H1 (cell line): Measurements from ENCODE around the gene DISP3. TPM values are rescaled to one million over a fixed set of nuclear protein-coding genes. Genes with fewer than 3 reads are reported as not detected.

Experiments used
- CTCF ChIA-PET: fragments of 300-600 bp; sonication (Branson Sonifier 250); formaldehyde crosslinking; loops from one replicate; lab custom pipeline; 2021; ENCODE audit not compliant: partially characterized antibody; lab: Charles Lee
- POLR2A ChIA-PET: fragments of 300-600 bp; sonication (Branson Sonifier 250); formaldehyde crosslinking; loops from one replicate; lab custom pipeline; 2021; ENCODE audit warnings: inconsistent platforms; ENCODE audit not compliant: partially characterized antibody; lab: Charles Lee
- DNase-seq, 2 experiments: peaks; one replicate each; pipeline versions ENCODE4 v3.0.0 to v3.0.0-alpha.2; 2010 to 2022; ENCODE audit warnings: low spot score in 2 of 2, low read depth in 1 of 2, mixed read lengths in 1 of 2
- FAIRE-seq: peaks from 2 replicates; lab custom pipeline; 2011; peaks lifted over from hg19 to GRCh38; lab: Jason Lieb, UNC
- H2AFZ ChIP-seq: 2 replicates; pipeline ENCODE4 v1.8.1; 2012; ENCODE audit warnings: low read length, inconsistent platforms
- H2AK5ac ChIP-seq: 2 replicates; pipeline ENCODE4 v1.6.1; 2013; ENCODE audit warnings: low read depth, low read length
- H2BK120ac ChIP-seq: replicated peaks from 2 replicates; pipeline ENCODE3; 2013; ENCODE audit warnings: low read depth, low read length, inconsistent platforms
- H2BK12ac ChIP-seq: 2 replicates; pipeline ENCODE4 v1.6.1; 2013; ENCODE audit warnings: low read depth, low read length
- H2BK15ac ChIP-seq: 2 replicates; pipeline ENCODE4 v1.6.1; 2013; ENCODE audit warnings: low read length
- H2BK20ac ChIP-seq: 2 replicates; pipeline ENCODE4 v1.6.1; 2013; ENCODE audit warnings: low read length
- H2BK5ac ChIP-seq: 2 replicates; pipeline ENCODE4 v1.6.1; 2013; ENCODE audit warnings: low read depth, low read length
- H3K14ac ChIP-seq: 2 replicates; pipeline ENCODE4 v1.6.1; 2013; ENCODE audit warnings: inconsistent platforms; ENCODE audit not compliant: insufficient read length
- H3K18ac ChIP-seq: 2 replicates; pipeline ENCODE4 v1.6.1; 2013; ENCODE audit warnings: low read length; ENCODE audit errors: extremely low read depth
- H3K23ac ChIP-seq: 2 replicates; pipeline ENCODE4 v1.6.1; 2013; ENCODE audit warnings: inconsistent platforms; ENCODE audit not compliant: insufficient read length
- H3K23me2 ChIP-seq: 2 replicates; pipeline ENCODE4 v1.6.1; 2013; ENCODE audit warnings: low read depth, low read length
- H3K27ac ChIP-seq: 2 replicates; pipeline ENCODE4 v1.6.1; 2011; ENCODE audit warnings: low read depth, low read length, inconsistent platforms
- H3K27me3 ChIP-seq, 4 experiments: replicated peaks in 1 of 4; 1 replicate in 1 of 4; 2 replicates in 3 of 4; pipeline versions ENCODE4 v1.6.1 to v1.8.1; 2011 to 2013; ENCODE audit warnings: low read length in 3 of 4, mild to moderate bottlenecking in 3 of 4, inconsistent platforms in 2 of 4, mixed read lengths in 2 of 4, moderate library complexity in 1 of 4; ENCODE audit not compliant: control insufficient read depth in 3 of 4, insufficient read depth in 3 of 4; ENCODE audit errors: extremely low read depth in 1 of 4
- H3K36me3 ChIP-seq, 4 experiments: 2 replicates each; pipeline versions ENCODE4 v1.6.1 to v1.8.1; 2011 to 2013; ENCODE audit warnings: mild to moderate bottlenecking in 4 of 4, low read length in 3 of 4, moderate library complexity in 2 of 4, control low read depth in 1 of 4, inconsistent platforms in 1 of 4; ENCODE audit not compliant: insufficient read depth in 4 of 4, control insufficient read depth in 2 of 4
- H3K4ac ChIP-seq: replicated peaks from 2 replicates; pipeline ENCODE3; 2013; ENCODE audit warnings: low read length, low read depth, mixed read lengths, inconsistent platforms; ENCODE audit not compliant: insufficient read length
- H3K4me1 ChIP-seq, 4 experiments: replicated peaks in 1 of 4; 1 replicate in 1 of 4; 2 replicates in 3 of 4; pipeline versions ENCODE4 v1.6.1 to v1.8.1; 2011 to 2013; ENCODE audit warnings: low read length in 3 of 4, inconsistent platforms in 2 of 4, mixed read lengths in 1 of 4; ENCODE audit not compliant: insufficient read depth in 4 of 4, control insufficient read depth in 3 of 4
- H3K4me2 ChIP-seq, 2 experiments: 2 replicates each; pipeline versions ENCODE4 v1.6.1 to v1.8.1; 2011 to 2013; ENCODE audit warnings: low read depth in 2 of 2, low read length in 2 of 2, control low read depth in 1 of 2, inconsistent platforms in 1 of 2, mild to moderate bottlenecking in 1 of 2; ENCODE audit not compliant: insufficient read depth in 1 of 2
- H3K4me3 ChIP-seq, 4 experiments: fragments of 200-600, 300-600 bp in 1 of 4; sonication (generic), shearing (Covaris generic), sonication (Bioruptor Twin) in 1 of 4; 2 replicates each; pipeline versions ENCODE4 v1.5.1 to v1.8.1; 2011 to 2016; ENCODE audit warnings: low read length in 4 of 4, low read depth in 3 of 4, control low read depth in 2 of 4, inconsistent platforms in 2 of 4, mild to moderate bottlenecking in 2 of 4, mixed read lengths in 1 of 4, moderate library complexity in 1 of 4; ENCODE audit not compliant: insufficient read depth in 2 of 4; ENCODE audit errors: extremely low read depth in 1 of 4
- H3K56ac ChIP-seq: replicated peaks from 2 replicates; pipeline ENCODE3; 2013; ENCODE audit warnings: low read depth, mild to moderate bottlenecking, mixed read lengths, low read length, inconsistent platforms; ENCODE audit not compliant: insufficient read length
- H3K79me1 ChIP-seq: 2 replicates; pipeline ENCODE4 v1.6.1; 2013; ENCODE audit warnings: low read depth, low read length, control low read depth
- H3K79me2 ChIP-seq, 2 experiments: 2 replicates each; pipeline versions ENCODE4 v1.6.1 to v1.8.1; 2012 to 2013; ENCODE audit warnings: low read length in 2 of 2, mild to moderate bottlenecking in 2 of 2, inconsistent platforms in 1 of 2; ENCODE audit not compliant: insufficient read depth in 2 of 2, control insufficient read depth in 1 of 2
- H3K9ac ChIP-seq, 4 experiments: replicated peaks in 1 of 4; 1 replicate in 1 of 4; 2 replicates in 3 of 4; pipeline versions ENCODE4 v1.6.1 to v1.8.1; 2011 to 2013; ENCODE audit warnings: low read depth in 3 of 4, low read length in 3 of 4, control low read depth in 2 of 4, mild to moderate bottlenecking in 2 of 4, moderate library complexity in 2 of 4, inconsistent platforms in 1 of 4; ENCODE audit errors: extremely low read depth in 1 of 4
- H3K9me3 ChIP-seq, 2 experiments: 2 replicates each; pipeline versions ENCODE4 v1.6.1 to v1.8.1; 2012 to 2013; ENCODE audit warnings: mild to moderate bottlenecking in 2 of 2, moderate library complexity in 2 of 2, control low read depth in 1 of 2, inconsistent platforms in 1 of 2, low read depth in 1 of 2, low read length in 1 of 2, mixed read lengths in 1 of 2; ENCODE audit not compliant: insufficient read depth in 2 of 2
- H4K20me1 ChIP-seq, 2 experiments: replicated peaks in 1 of 2; 2 replicates each; pipeline versions ENCODE3 to v1.8.1; 2011 to 2013; ENCODE audit warnings: inconsistent platforms in 2 of 2, low read length in 2 of 2, mild to moderate bottlenecking in 1 of 2; ENCODE audit not compliant: insufficient read depth in 2 of 2, control insufficient read depth in 1 of 2
- H4K5ac ChIP-seq: 2 replicates; pipeline ENCODE4 v1.6.1; 2013; ENCODE audit warnings: low read length, low read depth, mixed read lengths, inconsistent platforms; ENCODE audit not compliant: insufficient read length
- H4K8ac ChIP-seq: 2 replicates; pipeline ENCODE4 v1.8.0; 2013; ENCODE audit warnings: mild to moderate bottlenecking, moderate library complexity, low read length, inconsistent platforms; ENCODE audit not compliant: insufficient read depth; ENCODE audit errors: extremely low read depth
- H4K91ac ChIP-seq: replicated peaks from 2 replicates; pipeline ENCODE3; 2013; ENCODE audit warnings: low read length, mixed read lengths, inconsistent platforms; ENCODE audit not compliant: insufficient read length
- ATF2 ChIP-seq: IDR thresholded peaks from 2 replicates; pipeline ENCODE4 v1.6.1; 2012; ENCODE audit warnings: low read length, inconsistent platforms
- ATF3 ChIP-seq: IDR thresholded peaks from 2 replicates; pipeline ENCODE4 v1.6.1; 2011; ENCODE audit warnings: low read depth, mild to moderate bottlenecking, low read length; ENCODE audit not compliant: insufficient read depth
- CBX5 ChIP-seq: fragments of 300-800, 300-1000 bp; sonication (generic); IDR thresholded peaks from 2 replicates; pipeline ENCODE4 v1.7.1; 2016; ENCODE audit warnings: antibody characterized with exemption, low read length, low read depth
- RBBP5 ChIP-seq: IDR thresholded peaks from 2 replicates; pipeline ENCODE4 v1.7.1; 2012; ENCODE audit warnings: low read depth, mild to moderate bottlenecking, inconsistent platforms, low read length, moderate library complexity, borderline replicate concordance
- SP4 ChIP-seq: IDR thresholded peaks from 2 replicates; pipeline ENCODE4 v1.6.1; 2012; ENCODE audit warnings: low read length, inconsistent platforms
- SUZ12 ChIP-seq: fragments of 200-600 bp; sonication (generic); IDR thresholded peaks from 2 replicates; pipeline ENCODE4 v1.6.1; 2012; ENCODE audit warnings: mild to moderate bottlenecking, inconsistent platforms, low read length, moderate library complexity, mixed read lengths
- TCF12 ChIP-seq: IDR thresholded peaks from 2 replicates; pipeline ENCODE4 v1.6.1; 2011; ENCODE audit warnings: low read depth, mild to moderate bottlenecking, low read length
- WGBS, 2 experiments: shearing (Covaris generic) in 1 of 2; methylation state at CpG; one replicate each; pipeline versions ENCODE4 v1.1.6 to v1.1.7; 2013 to 2015; ENCODE audit warnings: low lambda C conversion rate in 2 of 2, mixed read lengths in 2 of 2, inconsistent platforms in 1 of 2, low coverage in 1 of 2, missing lambda C conversion rate in 1 of 2; ENCODE audit not compliant: insufficient replicate concordance in 2 of 2, insufficient coverage in 1 of 2, insufficient read length in 1 of 2; ENCODE audit errors: extremely low coverage in 1 of 2, missing lambda C conversion rate in 1 of 2; 5-methylcytosine and 5-hydroxymethylcytosine counted together
- polyA plus RNA-seq, 7 experiments: library from polyadenylated mRNA; depleted of rRNA in 3 of 7; stranded (reverse) in 5 of 7; unstranded in 2 of 7; fragments of >200 nt in 5 of 7; fragments of 200-250 nt in 2 of 7; gene quantifications; 1 replicate in 5 of 7; 2 replicates in 1 of 7; 4 replicates in 1 of 7; pipeline versions ENCODE4 v1.2.1 to v1.2.3, GENCODE V29; 2011 to 2013; ENCODE audit warnings: missing spikeins in 2 of 7, mixed read lengths in 2 of 7
- total RNA-seq: library from RNA; stranded (reverse); fragmentation: NEBNext Ultra II Directional; extraction: Animal tissue kit (Norgen Biotek cat#: 25700); gene quantifications from 2 replicates; pipeline ENCODE4 v1.2.1, GENCODE V29; 2021

DISP3 gene
- total and polyA plus RNA-seq, 2 of the 8 experiments (the other 6 are each of a cell fraction or from before 2014, with no cell fraction given) = 3.4 to 4.6 TPM

- DNase-seq (no peak), FAIRE-seq (no peak)
- Histone ChIP-seq H4K91ac (no peak overlapping the region), H3K23ac (no peak overlapping the region), H3K79me1 (0 out of 2 replicates have a peak, but pooled peaks cover 2% of the 10 kb centered on the region), H3K18ac (no peak overlapping the region), H2AFZ (no peak overlapping the region), H3K9ac (no peak overlapping the region), H3K27ac (no peak overlapping the region), H2BK12ac (no peak overlapping the region), H2BK120ac (no peak overlapping the region), H3K4me3 (no peak overlapping the region), H3K56ac (no peak overlapping the region), H3K4me2 (no peak overlapping the region), H2BK5ac (no peak overlapping the region), H3K23me2 (no peaks in the 10 kb centered on the region; the same call in 1 of the 2 replicates), H2BK15ac (no peak overlapping the region), H3K9me3 (no peaks in the 10 kb centered on the region), H4K8ac (no peak overlapping the region), H3K27me3 (peaks cover 0 to 8% (median under 1%) of the 10 kb centered on the region in 4 experiments; a peak in 5 of 7 replicates), H3K79me2 (no peaks in the 10 kb centered on the region), H3K36me3 (no peaks in the 10 kb centered on the region), H3K14ac (no peak overlapping the region), H4K20me1 (no peaks in the 10 kb centered on the region), H3K4me1 (no peaks in the 10 kb centered on the region), H2BK20ac (no peak overlapping the region), H2AK5ac (no peak overlapping the region), H3K4ac (no peak overlapping the region), H4K5ac (no peak overlapping the region)
- ChIA-PET CTCF (interaction anchor here (0.9 to 1.5 kb wide), 3 partner anchors 9 to 100 kb away, joined by 3 to 4 read pairs (median 3); no protein-coding TSS in a partner anchor), POLR2A (interaction anchor here (1.0 kb wide), 1 partner anchor 9 kb away, joined by 3 read pairs; no protein-coding TSS in a partner anchor)
- WGBS, 2 experiments = 93% methylated on average over 2 of the region's 2 CpGs; no CpG with 5 or more reads in 1 of the 2 experiments
- TF ChIP-seq SUZ12 (no peak), ATF3 (no peak), CBX5 (no peak), RBBP5 (no peak), SP4 (no peak), TCF12 (no peak), ATF2 (no peak)
These were observed 6.7 kb upstream of the DISP3 start for GRCh38 chr1:11472284-11472683.
